Measurements from ENCODE around the gene IRX4.

- TF ChIP-seq GATA2 (IDR thresholded peaks at IDR 0.05; ENCODE audit: low read depth, low read length) (no peak), GATA3 (IDR thresholded peaks at IDR 0.05; ENCODE audit: low read depth, low read length) (no peak)
Measured at GRCh38 chr5:1846583-1846982, 36.1 kb downstream of the IRX4 start.
